Measurements from ENCODE around the gene TUFM.

GRCh38 chr16:28845293-28845692 lies 855 bp downstream of the TUFM start:
- TF ChIP-seq CTCF (conservative IDR thresholded peaks at IDR 0.05 in 1 of 2, IDR thresholded peaks at IDR 0.05 in 1 of 2; ENCODE audit: extremely low read depth in 1 of 2, insufficient read depth in 1 of 2, low read depth in 1 of 2, low read length in 2 of 2), result no peak
- TF ChIP-seq EZH2 (IDR thresholded peaks at IDR 0.05; ENCODE audit: borderline replicate concordance, low read length), result no peak
